HepG2 (cell line): Measurements from ENCODE around the gene SYVN1. TPM values are rescaled to one million over a fixed set of nuclear protein-coding genes. Genes with fewer than 3 reads are reported as not detected.

Experiments used
- GABPB1 ChIP-seq: IDR thresholded peaks from 2 replicates; pipeline ENCODE4 v1.6.1; 2016; ENCODE audit warnings: mild to moderate bottlenecking, missing genetic modification reagents, moderate library complexity, missing compliant biosample characterization
- HDAC1 ChIP-seq: sonication (generic); formaldehyde crosslinking; IDR thresholded peaks from 2 replicates; pipeline ENCODE4 v1.5.1; 2020; ENCODE audit warnings: mild to moderate bottlenecking, missing genetic modification reagents
- JUN ChIP-seq: sonication (generic); formaldehyde crosslinking; IDR thresholded peaks from 2 replicates; pipeline ENCODE4 v1.4.0; 2020; ENCODE audit warnings: mild to moderate bottlenecking, missing genetic modification reagents
- KAT8 ChIP-seq: IDR thresholded peaks from 2 replicates; pipeline ENCODE4 v1.6.1; 2016; ENCODE audit warnings: missing genetic modification reagents, missing compliant biosample characterization
- MXI1 ChIP-seq: IDR thresholded peaks from 3 replicates; pipeline ENCODE4 v1.6.1; 2012; ENCODE audit warnings: low read depth, low read length, inconsistent platforms, borderline replicate concordance
- NAIF1 ChIP-seq: sonication (generic); formaldehyde crosslinking; IDR thresholded peaks from 2 replicates; pipeline ENCODE4 v1.5.0; 2020; ENCODE audit warnings: mild to moderate bottlenecking, missing genetic modification reagents, borderline replicate concordance
- PBX3 ChIP-seq: sonication (generic); formaldehyde crosslinking; IDR thresholded peaks from 2 replicates; pipeline ENCODE4 v1.8.1; 2023; ENCODE audit warnings: missing genetic modification reagents, inconsistent platforms, borderline replicate concordance
- RBM22 ChIP-seq: fragments of 200-400 bp; formaldehyde crosslinking; optimal IDR thresholded peaks from 2 replicates; pipeline ENCODE3; 2017; ENCODE audit warnings: mild to moderate bottlenecking, low read length, moderate library complexity
- SMAD1 ChIP-seq: sonication (generic); formaldehyde crosslinking; IDR thresholded peaks from 2 replicates; pipeline ENCODE4 v1.4.0; 2020; ENCODE audit warnings: missing genetic modification reagents, low read depth, mild to moderate bottlenecking, borderline replicate concordance
- TMF1 ChIP-seq: sonication (generic); formaldehyde crosslinking; IDR thresholded peaks from 2 replicates; pipeline ENCODE4 v1.8.1; 2022; ENCODE audit warnings: low read depth, missing genetic modification reagents
- XBP1 ChIP-seq: sonication (generic); formaldehyde crosslinking; IDR thresholded peaks from 2 replicates; pipeline ENCODE4 v1.5.0; 2020; ENCODE audit warnings: missing genetic modification reagents
- ZFX ChIP-seq: sonication (generic); formaldehyde crosslinking; IDR thresholded peaks from 2 replicates; pipeline ENCODE4 v1.4.0; 2020; ENCODE audit warnings: mild to moderate bottlenecking, low read depth, missing genetic modification reagents, moderate library complexity
- ZNF12 ChIP-seq: sonication (generic); formaldehyde crosslinking; IDR thresholded peaks from 2 replicates; pipeline ENCODE4 v1.5.0; 2020; ENCODE audit warnings: missing genetic modification reagents
- ZNF335 ChIP-seq: sonication (generic); formaldehyde crosslinking; IDR thresholded peaks from 2 replicates; pipeline ENCODE4 v1.4.0; 2020; ENCODE audit warnings: missing genetic modification reagents
- ZNF570 ChIP-seq: sonication (generic); formaldehyde crosslinking; IDR thresholded peaks from 2 replicates; pipeline ENCODE4 v1.4.0; 2020; ENCODE audit warnings: mild to moderate bottlenecking, missing genetic modification reagents, borderline replicate concordance
- ZNF598 ChIP-seq: sonication (generic); formaldehyde crosslinking; IDR thresholded peaks from 2 replicates; pipeline ENCODE4 v1.5.1; 2020; ENCODE audit warnings: mild to moderate bottlenecking, missing genetic modification reagents, borderline replicate concordance
- ZNF687 ChIP-seq: sonication (generic); formaldehyde crosslinking; IDR thresholded peaks from 2 replicates; pipeline ENCODE4 v1.5.1; 2020; ENCODE audit warnings: mild to moderate bottlenecking, missing genetic modification reagents, moderate library complexity
- ZNF780A ChIP-seq: sonication (generic); formaldehyde crosslinking; IDR thresholded peaks from 2 replicates; pipeline ENCODE4 v1.8.0; 2022; ENCODE audit warnings: mild to moderate bottlenecking, missing genetic modification reagents, moderate library complexity
- polyA plus RNA-seq, 8 experiments: library from polyadenylated mRNA; depleted of rRNA in 3 of 8; stranded (reverse) in 7 of 8; unstranded in 1 of 8; fragments of >200 nt; fragmentation: Illumina TruSeq in 4 of 8; extraction: Trizol in 4 of 8; gene quantifications; 2 replicates each; pipeline versions ENCODE4 v1.2.1 to v1.2.3, GENCODE V29; 2011 to 2016; ENCODE audit warnings: low read depth in 4 of 8, missing spikeins in 1 of 8, mixed read lengths in 1 of 8; ENCODE audit not compliant: insufficient read depth in 1 of 8
- total RNA-seq, 5 experiments: library from RNA; depleted of rRNA; stranded (reverse); fragments of >200 nt; fragmentation: Illumina TruSeq; extraction: Trizol; gene quantifications; 2 replicates each; pipeline ENCODE4 v1.2.3, GENCODE V29; 2016; ENCODE audit warnings: low read depth in 1 of 5
- TF ChIP-seq, protein P1 (sequence below): sonication (generic); formaldehyde crosslinking; IDR thresholded peaks from 2 replicates; pipeline ENCODE4 v1.4.0; 2020; ENCODE audit warnings: mild to moderate bottlenecking, missing genetic modification reagents
- TF ChIP-seq, protein P2 (sequence below): sonication (generic); formaldehyde crosslinking; IDR thresholded peaks from 2 replicates; pipeline ENCODE4 v1.4.0; 2020; ENCODE audit warnings: mild to moderate bottlenecking, missing genetic modification reagents
- TF ChIP-seq, protein P3 (sequence below): sonication (generic); formaldehyde crosslinking; conservative IDR thresholded peaks from 2 replicates; pipeline ENCODE4 v1.8.0; 2022; ENCODE audit warnings: missing genetic modification reagents

Gene SYVN1
- total and polyA plus RNA-seq, 2 of the 13 experiments (the other 11 are each of a cell fraction or from before 2014, with no cell fraction given): 10.3 to 22.5 TPM

- TF ChIP-seq GABPB1 (peak; percentile 77; the same call in 1 of the 2 replicates), PBX3 (CRISPR knock-in tag) (no peak), ZNF780A (CRISPR knock-in tag) (no peak), MXI1 (peak; percentile 81; the same call in 1 of the 3 replicates), XBP1 (CRISPR knock-in tag) (no peak), NAIF1 (CRISPR knock-in tag) (no peak), RBM22 (no peak), TMF1 (CRISPR knock-in tag) (0 out of 2 replicates have a peak, but pooled peaks have one; percentile 14), HDAC1 (CRISPR knock-in tag) (peak; percentile 46; the same call in 1 of the 2 replicates), ZNF687 (CRISPR knock-in tag) (peak; percentile 58; the same call in 1 of the 2 replicates), KAT8 (CRISPR knock-in tag) (no peak), ZNF598 (CRISPR knock-in tag) (peak; percentile 42; the same call in 1 of the 2 replicates), JUN (CRISPR knock-in tag) (peak; percentile 24; the same call in 1 of the 2 replicates), ZNF335 (CRISPR knock-in tag) (no peak), ZNF12 (CRISPR knock-in tag) (no peak), ZFX (no peak), SMAD1 (CRISPR knock-in tag) (no peak), ZNF570 (CRISPR knock-in tag) (no peak)
- TF ChIP-seq, protein P1, sequence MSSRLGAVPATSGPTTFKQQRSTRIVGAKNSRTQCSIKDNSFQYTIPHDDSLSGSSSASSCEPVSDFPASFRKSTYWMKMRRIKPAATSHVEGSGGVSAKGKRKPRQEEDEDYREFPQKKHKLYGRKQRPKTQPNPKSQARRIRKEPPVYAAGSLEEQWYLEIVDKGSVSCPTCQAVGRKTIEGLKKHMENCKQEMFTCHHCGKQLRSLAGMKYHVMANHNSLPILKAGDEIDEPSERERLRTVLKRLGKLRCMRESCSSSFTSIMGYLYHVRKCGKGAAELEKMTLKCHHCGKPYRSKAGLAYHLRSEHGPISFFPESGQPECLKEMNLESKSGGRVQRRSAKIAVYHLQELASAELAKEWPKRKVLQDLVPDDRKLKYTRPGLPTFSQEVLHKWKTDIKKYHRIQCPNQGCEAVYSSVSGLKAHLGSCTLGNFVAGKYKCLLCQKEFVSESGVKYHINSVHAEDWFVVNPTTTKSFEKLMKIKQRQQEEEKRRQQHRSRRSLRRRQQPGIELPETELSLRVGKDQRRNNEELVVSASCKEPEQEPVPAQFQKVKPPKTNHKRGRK (CRISPR knock-in tag): 0 out of 2 replicates have a peak, but pooled peaks have one; percentile 37
- TF ChIP-seq, protein P2, sequence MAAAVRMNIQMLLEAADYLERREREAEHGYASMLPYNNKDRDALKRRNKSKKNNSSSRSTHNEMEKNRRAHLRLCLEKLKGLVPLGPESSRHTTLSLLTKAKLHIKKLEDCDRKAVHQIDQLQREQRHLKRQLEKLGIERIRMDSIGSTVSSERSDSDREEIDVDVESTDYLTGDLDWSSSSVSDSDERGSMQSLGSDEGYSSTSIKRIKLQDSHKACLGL (CRISPR knock-in tag): peak; percentile 55; the same call in 1 of the 2 replicates
- TF ChIP-seq, protein P3, sequence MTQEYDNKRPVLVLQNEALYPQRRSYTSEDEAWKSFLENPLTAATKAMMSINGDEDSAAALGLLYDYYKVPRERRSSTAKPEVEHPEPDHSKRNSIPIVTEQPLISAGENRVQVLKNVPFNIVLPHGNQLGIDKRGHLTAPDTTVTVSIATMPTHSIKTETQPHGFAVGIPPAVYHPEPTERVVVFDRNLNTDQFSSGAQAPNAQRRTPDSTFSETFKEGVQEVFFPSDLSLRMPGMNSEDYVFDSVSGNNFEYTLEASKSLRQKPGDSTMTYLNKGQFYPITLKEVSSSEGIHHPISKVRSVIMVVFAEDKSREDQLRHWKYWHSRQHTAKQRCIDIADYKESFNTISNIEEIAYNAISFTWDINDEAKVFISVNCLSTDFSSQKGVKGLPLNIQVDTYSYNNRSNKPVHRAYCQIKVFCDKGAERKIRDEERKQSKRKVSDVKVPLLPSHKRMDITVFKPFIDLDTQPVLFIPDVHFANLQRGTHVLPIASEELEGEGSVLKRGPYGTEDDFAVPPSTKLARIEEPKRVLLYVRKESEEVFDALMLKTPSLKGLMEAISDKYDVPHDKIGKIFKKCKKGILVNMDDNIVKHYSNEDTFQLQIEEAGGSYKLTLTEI (CRISPR knock-in tag): no peak
Observed at GRCh38 chr11:65111159-65111743, 23.1 kb downstream of the SYVN1 start (continued).
